Glomerular visceral epithelial cell (primary cell): ENCODE data around the gene GALR1.

ENCODE experiments used
- DNase-seq: peaks from one replicate; pipeline ENCODE4 v3.0.0-alpha.2; 2016; ENCODE audit errors: extremely low spot score

Gene GALR1

DNA sequence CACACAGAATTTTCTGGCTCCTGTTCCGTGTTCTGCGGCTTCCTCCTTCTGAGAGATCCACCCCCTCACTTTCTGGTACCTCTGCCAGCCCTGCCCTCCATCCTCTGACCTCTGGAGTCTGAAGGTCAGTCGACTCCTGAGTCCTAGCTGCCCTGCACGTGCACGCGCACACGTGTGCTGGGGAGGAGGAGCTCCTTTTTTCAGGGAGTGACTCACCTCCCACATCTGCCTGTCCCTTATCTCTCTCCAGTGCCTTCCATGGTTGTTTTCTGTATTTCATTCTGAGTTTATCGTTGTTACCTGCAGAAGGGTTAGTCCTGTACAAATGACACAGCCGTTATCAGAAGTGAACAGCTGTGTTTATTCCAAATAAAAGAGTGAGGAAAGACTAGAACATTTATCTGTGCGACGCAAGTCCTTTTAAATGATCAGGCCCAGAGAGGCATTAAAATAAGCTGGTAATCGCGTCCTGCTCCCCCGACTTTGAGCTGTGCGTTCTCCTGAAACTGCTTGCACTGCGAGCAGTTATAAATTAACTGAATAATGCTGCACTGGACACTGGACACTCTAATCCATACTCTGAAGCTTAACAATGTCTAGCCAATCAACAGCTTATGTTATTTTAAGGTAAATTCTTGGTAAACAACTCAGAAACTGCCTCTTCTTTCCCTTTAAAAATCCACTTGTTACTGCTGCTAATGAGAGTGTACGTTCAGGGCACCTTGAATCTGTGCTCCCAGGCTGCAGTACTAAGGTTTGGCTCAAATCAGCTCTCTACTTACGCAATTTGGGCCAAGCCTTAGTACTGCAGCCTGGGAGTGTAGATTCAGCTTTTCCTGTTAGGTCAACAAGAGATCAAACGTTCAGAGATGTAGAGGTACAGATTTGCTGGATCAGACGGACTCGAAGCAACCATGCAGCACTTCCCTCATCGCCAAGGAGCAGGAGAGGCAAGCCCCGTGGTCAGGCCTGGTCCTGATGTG lies 72.5 kb downstream of the GALR1 start:
- DNase-seq, result no peak

DNA sequence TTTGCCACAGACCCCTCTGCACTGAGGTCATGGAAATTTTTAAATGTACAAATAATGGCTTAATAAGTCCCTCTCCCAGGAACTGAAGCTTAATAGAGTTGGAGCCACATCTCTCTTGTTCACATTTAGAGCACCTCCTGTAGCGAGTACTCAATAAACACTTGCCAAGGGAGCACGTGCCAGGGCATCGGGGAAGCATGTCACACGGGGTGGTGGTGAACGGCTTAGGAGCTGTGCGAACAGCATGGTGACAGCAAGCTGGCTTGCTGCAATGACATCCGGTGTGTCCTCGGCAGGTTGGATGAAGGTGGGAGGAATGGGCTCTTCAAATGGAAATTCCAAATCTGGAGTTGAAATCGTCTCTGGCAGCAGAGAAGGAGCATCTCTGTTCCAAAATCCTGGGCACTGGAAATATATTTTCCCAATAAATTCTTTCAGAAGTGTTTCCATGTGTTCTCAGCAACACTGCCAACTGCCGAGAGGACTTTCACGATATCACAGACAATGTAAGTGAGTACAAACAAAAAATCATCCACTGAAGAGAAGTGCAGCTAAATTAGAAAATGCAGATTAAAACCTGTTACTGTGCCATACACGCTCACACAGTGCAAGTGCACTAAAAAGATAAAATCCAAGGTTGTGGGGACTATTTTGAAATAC lies 74.1 kb downstream of the GALR1 start:
- no peak for DNase-seq
